ENCODE data around the gene PPP1R14D.

DNA sequence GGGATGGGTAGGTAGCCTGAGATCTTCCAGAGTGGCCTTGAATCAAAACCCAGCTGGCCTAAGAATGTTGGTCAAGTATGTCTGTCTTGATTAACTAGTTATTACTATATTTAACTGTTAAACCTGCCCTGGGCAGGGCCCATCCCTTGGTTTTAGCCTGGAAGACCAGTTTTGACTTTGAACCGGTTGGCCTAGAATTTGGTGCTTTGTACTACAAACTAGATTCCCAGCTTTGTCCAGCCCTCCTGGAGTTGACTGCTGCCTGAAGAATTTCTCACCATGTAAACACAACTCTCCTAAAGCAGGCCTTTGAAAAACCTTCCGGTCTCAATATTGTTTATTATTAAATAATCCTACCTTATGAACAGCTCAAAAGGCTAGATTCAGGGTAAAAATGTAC is 42.7 kb downstream of the PPP1R14D start:
- TF ChIP-seq EZH2phosphoT487 (IDR thresholded peaks at IDR 0.05) (no peak), EZH2 (IDR thresholded peaks at IDR 0.05) (no peak)
- TF ChIP-seq, protein P1, sequence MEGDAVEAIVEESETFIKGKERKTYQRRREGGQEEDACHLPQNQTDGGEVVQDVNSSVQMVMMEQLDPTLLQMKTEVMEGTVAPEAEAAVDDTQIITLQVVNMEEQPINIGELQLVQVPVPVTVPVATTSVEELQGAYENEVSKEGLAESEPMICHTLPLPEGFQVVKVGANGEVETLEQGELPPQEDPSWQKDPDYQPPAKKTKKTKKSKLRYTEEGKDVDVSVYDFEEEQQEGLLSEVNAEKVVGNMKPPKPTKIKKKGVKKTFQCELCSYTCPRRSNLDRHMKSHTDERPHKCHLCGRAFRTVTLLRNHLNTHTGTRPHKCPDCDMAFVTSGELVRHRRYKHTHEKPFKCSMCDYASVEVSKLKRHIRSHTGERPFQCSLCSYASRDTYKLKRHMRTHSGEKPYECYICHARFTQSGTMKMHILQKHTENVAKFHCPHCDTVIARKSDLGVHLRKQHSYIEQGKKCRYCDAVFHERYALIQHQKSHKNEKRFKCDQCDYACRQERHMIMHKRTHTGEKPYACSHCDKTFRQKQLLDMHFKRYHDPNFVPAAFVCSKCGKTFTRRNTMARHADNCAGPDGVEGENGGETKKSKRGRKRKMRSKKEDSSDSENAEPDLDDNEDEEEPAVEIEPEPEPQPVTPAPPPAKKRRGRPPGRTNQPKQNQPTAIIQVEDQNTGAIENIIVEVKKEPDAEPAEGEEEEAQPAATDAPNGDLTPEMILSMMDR (IDR thresholded peaks at IDR 0.05): no peak

All from neural progenitor cell (in vitro differentiated cells).